Effector memory CD8-positive, alpha-beta T cell (primary cell): ENCODE results near the gene SMTN.
A peak's percentile ranks its signal among the peaks of the same experiment; 100 is the strongest.

ENCODE experiments used
- ATAC-seq: fragments of 150-1000 bp; cut with Tn5 transposase; replicated peaks from 2 replicates; pipeline ENCODE4 v1.10.0; 2021; ENCODE audit warnings: mild to moderate bottlenecking, moderate library complexity
- DNase-seq, 3 experiments: peaks; one replicate each; pipeline ENCODE4 v3.0.0; 2021
- H3K27ac Mint-ChIP-seq, 2 donors: one replicate each; pipeline ENCODE4 v1.8.0; 2022; ENCODE audit warnings: mild to moderate bottlenecking in 2 of 2, mixed read lengths in 2 of 2, moderate library complexity in 2 of 2
- H3K27me3 Mint-ChIP-seq, 2 donors: one replicate each; pipeline ENCODE4 v1.8.0; 2022; ENCODE audit warnings: mixed read lengths in 2 of 2
- H3K36me3 Mint-ChIP-seq: one replicate; pipeline ENCODE4 v1.8.0; 2022; ENCODE audit warnings: mild to moderate bottlenecking, moderate library complexity, mixed read lengths; ENCODE audit not compliant: insufficient read depth
- H3K4me1 Mint-ChIP-seq, 2 donors: one replicate each; pipeline ENCODE4 v1.8.0; 2022; ENCODE audit warnings: low read depth in 2 of 2, mixed read lengths in 2 of 2
- H3K4me3 Mint-ChIP-seq, 2 donors: one replicate each; pipeline ENCODE4 v1.8.0; 2022; ENCODE audit warnings: mild to moderate bottlenecking in 2 of 2, mixed read lengths in 2 of 2, moderate library complexity in 2 of 2
- H3K9me3 Mint-ChIP-seq, 2 donors: one replicate each; pipeline ENCODE4 v1.8.0; 2022; ENCODE audit warnings: mixed read lengths in 2 of 2

The SMTN gene

DNA sequence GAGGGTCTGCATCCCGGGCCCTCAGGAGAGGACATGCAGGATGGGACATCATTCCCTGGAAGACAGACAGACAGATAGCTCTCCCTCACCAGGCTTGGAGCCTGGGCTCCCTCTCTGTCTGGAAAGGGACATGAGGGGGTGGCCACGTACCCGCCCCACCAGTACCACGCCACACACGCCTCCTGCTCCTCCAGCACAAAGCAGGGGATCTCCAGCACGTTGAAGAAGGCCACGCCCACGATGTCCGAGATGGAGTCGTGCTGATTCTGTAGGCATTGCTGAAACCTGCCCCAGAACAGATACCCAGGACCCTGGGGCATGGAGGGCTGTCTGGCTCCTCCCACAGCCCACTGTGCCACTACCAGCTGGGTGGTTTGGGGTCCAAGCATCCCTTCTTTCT is 57.0 kb downstream of the SMTN start:
- H3K4me1 Mint-ChIP-seq: no peaks in the 10 kb centered on the region
- ATAC-seq: no peak
- peaks cover 10 to 30% of the 10 kb centered on the region in 2 donors for H3K27me3 Mint-ChIP-seq
- DNase-seq: no peak
- H3K36me3 Mint-ChIP-seq: no peaks in the 10 kb centered on the region
- no peak overlapping the region for H3K27ac Mint-ChIP-seq
- no peak overlapping the region for H3K4me3 Mint-ChIP-seq
- H3K9me3 Mint-ChIP-seq: no peaks in the 10 kb centered on the region

DNA sequence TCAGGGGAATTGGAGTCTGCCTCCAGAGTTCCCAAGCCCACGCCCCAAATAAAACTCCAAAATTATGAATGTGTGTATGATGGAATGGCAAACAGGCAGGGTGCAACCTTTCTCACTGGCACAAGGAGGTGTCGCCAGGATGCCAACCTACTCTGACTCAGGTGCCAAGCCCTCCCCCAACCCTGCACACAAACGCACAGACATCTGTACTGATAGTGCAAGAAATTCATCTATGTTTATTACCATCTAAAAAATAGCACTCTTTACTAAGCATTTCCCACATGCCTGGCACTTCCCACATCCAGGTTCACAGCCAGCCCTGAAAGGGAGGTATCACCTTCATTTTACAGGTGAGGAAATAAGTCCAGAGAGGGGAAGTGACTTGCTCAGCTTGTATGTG is 57.9 kb downstream of the SMTN start:
- DNase-seq (no peak), ATAC-seq (no peak)
- Mint-ChIP-seq H3K4me1 (no peaks in the 10 kb centered on the region), H3K4me3 (no peak overlapping the region), H3K27me3 (peaks cover 10 to 30% of the 10 kb centered on the region in 2 donors), H3K27ac (no peak overlapping the region), H3K9me3 (no peaks in the 10 kb centered on the region), H3K36me3 (no peaks in the 10 kb centered on the region)

DNA sequence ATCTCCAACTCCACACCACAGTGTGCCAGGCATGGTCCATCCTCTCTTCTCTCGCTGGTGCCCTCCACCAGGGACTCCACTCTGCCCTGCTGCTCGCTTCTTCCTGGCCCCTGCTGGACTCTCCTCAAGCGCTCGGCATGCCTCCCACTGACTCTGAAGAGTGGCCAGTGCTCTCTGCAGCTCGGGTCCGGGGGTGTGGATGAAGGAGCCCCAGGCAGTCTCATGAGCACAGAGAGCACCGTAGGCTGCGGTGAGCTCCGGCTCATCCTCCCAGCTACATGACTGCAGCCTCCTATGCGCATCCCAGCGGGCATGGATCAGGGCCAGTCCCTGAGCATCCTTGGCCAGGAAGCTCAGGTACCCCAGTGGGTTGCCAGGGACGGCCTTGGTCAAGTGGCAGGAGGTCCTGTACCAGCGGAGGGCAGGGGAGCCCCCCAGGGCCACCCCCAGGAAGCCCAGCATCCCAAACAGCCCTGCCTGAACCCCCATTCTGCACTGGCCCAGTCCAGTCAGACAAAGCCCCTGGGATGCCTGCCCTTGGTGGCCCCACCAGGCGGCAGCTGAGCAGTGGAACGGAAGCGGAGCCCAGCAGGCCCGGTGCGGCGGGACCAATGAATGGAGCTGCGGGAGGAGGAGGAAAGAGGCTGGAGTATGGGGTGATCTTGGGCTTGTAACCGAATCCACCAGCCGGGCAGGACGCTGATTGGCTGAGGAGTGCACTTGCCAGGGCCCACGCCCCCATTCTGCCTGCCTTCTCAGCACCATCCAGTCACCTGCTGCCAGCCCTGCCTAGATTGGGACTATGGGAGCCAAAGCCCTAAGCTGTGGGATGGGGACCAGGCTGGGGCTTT is 59.0 kb downstream of the SMTN start, which contains the start of gene PLA2G3:
Gene PLA2G3, minus strand, starts transcription at position 643 of the 851 bp plus-strand sequence. Its CDS starts 154 bp downstream, at position 489.
- peak within 1 kb of the TSS; percentile 8 to 54 for H3K27ac Mint-ChIP-seq
- H3K4me1 Mint-ChIP-seq: no peaks in the 10 kb centered on the region
- DNase-seq: no peak
- H3K27me3 Mint-ChIP-seq: peaks cover 10 to 30% of the 10 kb centered on the region in 2 donors
- H3K4me3 Mint-ChIP-seq: no peak within 1 kb of the TSS
- ATAC-seq: no peak
- H3K9me3 Mint-ChIP-seq: no peaks in the 10 kb centered on the region
- no peaks in the 10 kb centered on the region for H3K36me3 Mint-ChIP-seq

DNA sequence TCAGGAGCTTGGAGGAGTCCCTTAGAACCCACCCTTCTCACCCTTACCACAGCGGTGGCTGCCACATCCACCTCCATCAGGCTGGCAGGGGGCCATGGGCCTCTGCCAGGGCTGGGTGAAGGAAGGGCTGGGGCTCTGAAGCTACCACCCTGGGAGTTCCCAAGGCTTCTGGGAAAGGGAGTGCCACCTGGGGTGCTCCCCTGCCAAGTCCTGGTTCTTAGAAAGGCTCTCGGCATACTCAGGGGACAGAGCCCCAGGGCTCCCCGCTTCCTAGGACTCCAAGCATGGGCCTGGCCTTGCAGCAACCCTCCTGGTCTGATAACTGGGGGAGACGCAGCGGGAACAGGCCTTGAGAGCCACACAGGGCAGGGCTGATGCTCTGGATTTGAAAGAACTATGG is 59.6 kb downstream of the SMTN start:
- no peaks in the 10 kb centered on the region for H3K4me1 Mint-ChIP-seq
- ATAC-seq (no peak), DNase-seq (no peak)
- peaks cover 10 to 30% of the 10 kb centered on the region in 2 donors for H3K27me3 Mint-ChIP-seq
- no peaks in the 10 kb centered on the region for H3K9me3 Mint-ChIP-seq
- H3K36me3 Mint-ChIP-seq: no peaks in the 10 kb centered on the region
- H3K4me3 Mint-ChIP-seq: no peak overlapping the region
- H3K27ac Mint-ChIP-seq: no peak overlapping the region

DNA sequence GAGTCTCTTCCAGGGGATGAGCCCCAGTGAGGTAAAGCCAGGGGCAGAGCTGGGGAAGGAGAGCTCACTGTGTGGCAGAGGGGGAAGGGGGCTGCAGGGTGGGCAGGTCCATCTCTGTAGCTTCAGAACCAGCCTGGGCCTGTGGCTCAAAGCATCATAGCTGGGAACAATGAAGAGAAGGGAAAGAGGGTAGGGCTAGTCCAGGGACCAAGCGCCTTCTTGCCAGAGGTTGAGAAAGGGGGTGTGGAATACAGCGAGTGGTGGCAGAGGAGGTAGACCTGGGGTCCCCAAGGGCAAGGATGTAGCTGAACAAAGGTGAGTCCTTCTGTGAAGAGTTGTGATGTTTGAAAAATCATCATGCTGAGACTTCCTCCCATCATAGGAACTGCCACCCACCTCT is 60.4 kb downstream of the SMTN start:
- Mint-ChIP-seq H3K27ac (peak overlapping the region; percentile 8 to 54), H3K4me1 (no peaks in the 10 kb centered on the region), H3K27me3 (peaks cover 10 to 30% of the 10 kb centered on the region in 2 donors), H3K9me3 (no peaks in the 10 kb centered on the region), H3K36me3 (no peaks in the 10 kb centered on the region), H3K4me3 (no peak overlapping the region)
- DNase-seq: no peak
- ATAC-seq: no peak

DNA sequence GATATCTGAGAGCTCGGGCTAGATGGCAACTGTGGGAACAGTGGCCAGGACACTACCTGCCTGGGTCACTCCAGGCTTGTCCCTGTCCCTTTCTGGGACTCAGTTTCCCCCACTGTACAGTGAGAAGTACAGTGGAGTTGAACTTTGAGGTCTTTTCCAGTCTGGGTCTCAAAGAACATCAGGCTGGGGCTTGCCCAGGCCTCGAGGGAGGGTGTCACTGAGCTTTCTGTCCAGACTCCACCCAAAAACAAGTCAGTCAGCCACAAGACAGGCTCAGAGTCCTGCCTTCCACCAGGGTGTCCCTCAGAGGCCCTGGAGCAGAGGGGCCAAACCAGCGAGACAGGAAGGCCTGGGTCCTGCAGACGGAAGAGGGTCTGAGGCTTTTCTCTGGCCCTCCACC is 61.2 kb downstream of the SMTN start:
- Mint-ChIP-seq H3K27me3 (peaks cover 10 to 33% of the 10 kb centered on the region in 2 donors), H3K27ac (peak overlapping the region in 1 of 2 donors; percentile 35), H3K9me3 (no peaks in the 10 kb centered on the region)

DNA sequence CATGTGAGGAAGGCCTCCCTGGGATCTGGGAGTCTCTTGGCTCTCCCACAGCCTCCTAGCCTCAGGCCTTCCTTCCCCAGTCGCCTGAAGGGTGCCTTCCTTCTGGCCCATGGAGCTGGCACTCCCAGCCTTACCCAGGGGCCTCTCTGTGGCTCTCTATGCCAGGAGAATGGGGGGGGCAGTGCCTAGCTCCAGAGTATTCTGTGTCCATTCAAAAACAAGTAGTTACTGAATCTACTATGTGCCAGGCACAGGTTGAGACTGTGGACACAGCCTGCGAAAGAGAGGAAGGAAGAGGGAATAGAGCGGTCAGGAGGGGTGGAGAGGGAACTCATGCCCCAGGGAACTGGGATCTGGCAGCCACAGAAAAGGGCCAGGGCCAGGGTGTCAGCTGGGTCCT is 61.9 kb downstream of the SMTN start:
- DNase-seq (no peak), ATAC-seq (no peak)
- no peaks in the 10 kb centered on the region for H3K36me3 Mint-ChIP-seq
- peaks cover 10 to 39% of the 10 kb centered on the region in 2 donors for H3K27me3 Mint-ChIP-seq
- H3K4me1 Mint-ChIP-seq: no peaks in the 10 kb centered on the region
- peak overlapping the region in 1 of 2 donors; percentile 35 for H3K27ac Mint-ChIP-seq
- H3K9me3 Mint-ChIP-seq: peaks cover 0 to 2% of the 10 kb centered on the region in 2 donors
- no peak overlapping the region for H3K4me3 Mint-ChIP-seq

More for the DNA sequence above, 61.2 kb downstream of the SMTN start:
- ATAC-seq (no peak), DNase-seq (no peak)
- H3K4me1 Mint-ChIP-seq: no peaks in the 10 kb centered on the region
- no peaks in the 10 kb centered on the region for H3K36me3 Mint-ChIP-seq
- H3K4me3 Mint-ChIP-seq: no peak overlapping the region

DNA sequence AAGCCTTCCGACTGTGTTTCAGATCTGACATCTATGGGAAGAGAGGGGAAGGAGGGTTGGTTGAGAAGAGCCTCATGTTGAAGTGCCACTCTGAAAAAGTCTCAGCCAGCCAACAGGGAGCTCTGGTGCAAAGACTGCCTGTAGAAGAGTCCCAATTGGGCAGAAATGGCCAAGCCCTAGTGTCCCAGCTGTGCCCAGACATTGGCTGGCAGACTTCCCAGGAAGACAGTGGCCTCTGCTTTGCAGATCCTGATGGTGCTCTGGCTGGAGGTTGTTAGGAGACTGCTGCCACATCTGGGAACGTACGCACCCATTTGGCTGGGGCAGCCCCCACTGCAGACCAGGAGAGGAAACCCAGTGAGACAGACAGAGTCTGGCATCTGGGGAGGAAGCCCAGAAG is 62.4 kb downstream of the SMTN start:
- ATAC-seq: no peak
- DNase-seq: no peak
- Mint-ChIP-seq H3K36me3 (no peaks in the 10 kb centered on the region), H3K4me3 (no peak overlapping the region), H3K27ac (no peak overlapping the region), H3K27me3 (peaks cover 10 to 37% of the 10 kb centered on the region in 2 donors), H3K9me3 (peaks cover 0 to 2% of the 10 kb centered on the region in 2 donors), H3K4me1 (no peaks in the 10 kb centered on the region)

DNA sequence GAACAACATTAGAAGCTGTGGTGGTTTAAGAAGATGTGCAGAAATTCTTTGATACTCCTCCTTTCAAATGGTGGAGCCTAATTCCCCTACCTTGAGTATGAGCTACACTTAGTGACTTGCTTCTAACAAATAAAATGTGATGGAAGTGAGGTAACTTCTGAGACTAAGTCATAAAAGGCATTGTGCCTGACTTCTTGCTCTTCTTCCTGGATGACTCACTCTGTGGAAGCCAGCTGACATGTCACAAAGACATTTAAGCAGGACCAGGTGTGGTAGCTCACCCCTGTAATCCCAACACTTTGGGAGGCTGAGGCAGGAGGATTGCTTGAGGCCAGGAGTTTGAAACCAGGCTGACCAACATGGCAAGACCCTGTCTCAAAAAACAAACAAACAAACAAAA is 63.1 kb downstream of the SMTN start:
- ATAC-seq: no peak
- DNase-seq: no peak
- H3K27me3 Mint-ChIP-seq: peaks cover 10 to 30% of the 10 kb centered on the region in 2 donors
- no peaks in the 10 kb centered on the region for H3K36me3 Mint-ChIP-seq
- no peaks in the 10 kb centered on the region for H3K4me1 Mint-ChIP-seq
- H3K27ac Mint-ChIP-seq: no peak overlapping the region
- H3K9me3 Mint-ChIP-seq: peaks cover 0 to 2% of the 10 kb centered on the region in 2 donors
- H3K4me3 Mint-ChIP-seq: no peak overlapping the region

DNA sequence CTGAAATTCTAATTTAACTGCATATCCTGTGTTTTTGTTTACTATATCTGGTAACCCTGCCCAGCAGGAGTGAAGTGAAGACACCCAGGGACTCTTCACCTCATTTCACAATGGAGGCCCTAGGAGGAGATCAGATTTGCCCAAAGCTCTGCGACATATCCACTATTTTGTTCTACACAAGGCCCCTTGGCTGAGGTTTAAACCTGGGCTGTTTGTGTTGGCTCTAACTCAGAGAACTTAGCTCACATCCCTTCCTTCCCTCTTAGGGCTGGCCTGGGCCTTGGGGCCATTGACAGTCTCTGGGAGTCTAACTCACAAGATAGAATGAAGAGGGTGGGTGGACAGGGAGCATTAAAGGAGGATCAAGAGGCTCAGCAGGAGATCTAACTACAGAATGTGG is 67.4 kb downstream of the SMTN start:
- peaks cover 0 to 2% of the 10 kb centered on the region in 2 donors for H3K9me3 Mint-ChIP-seq
- ATAC-seq (no peak), DNase-seq (no peak)
- no peaks in the 10 kb centered on the region for H3K36me3 Mint-ChIP-seq
- no peak overlapping the region for H3K27ac Mint-ChIP-seq
- peaks cover 14 to 23% of the 10 kb centered on the region in 2 donors for H3K27me3 Mint-ChIP-seq
- no peaks in the 10 kb centered on the region for H3K4me1 Mint-ChIP-seq
- H3K4me3 Mint-ChIP-seq: no peak overlapping the region

DNA sequence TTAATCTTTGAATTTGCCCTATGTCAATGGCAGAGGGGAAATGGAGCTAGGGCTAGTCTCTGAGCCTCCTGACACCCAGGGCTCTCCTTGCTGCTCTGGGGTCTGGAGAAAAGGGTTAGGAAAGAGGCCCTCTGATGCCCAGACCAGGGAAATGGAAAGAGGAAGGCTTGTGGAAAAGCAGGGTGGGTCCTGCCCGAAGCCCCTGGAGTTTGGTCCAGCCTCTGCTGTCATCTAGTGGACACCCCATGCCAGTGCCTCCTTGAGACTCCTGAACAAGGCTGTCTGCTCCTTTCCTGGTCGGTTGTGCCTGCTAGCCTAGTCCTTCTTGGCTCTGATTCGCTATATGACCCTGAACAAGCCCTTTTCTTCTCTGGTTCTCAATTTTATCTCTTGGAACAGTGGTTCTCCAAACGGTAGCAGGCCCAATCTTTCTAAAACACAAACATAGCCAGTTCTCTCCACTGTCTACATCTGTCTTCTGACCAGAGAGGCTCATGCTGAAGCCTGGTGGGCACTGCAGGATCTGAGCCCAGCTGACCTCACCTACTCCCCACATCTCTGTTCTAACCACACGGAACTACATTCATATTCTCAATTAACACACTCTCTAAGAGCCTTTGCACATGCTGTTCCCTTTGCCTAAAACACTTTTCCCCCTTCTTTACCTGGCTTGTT is 68.0 kb downstream of the SMTN start:
- no peak for DNase-seq

DNA sequence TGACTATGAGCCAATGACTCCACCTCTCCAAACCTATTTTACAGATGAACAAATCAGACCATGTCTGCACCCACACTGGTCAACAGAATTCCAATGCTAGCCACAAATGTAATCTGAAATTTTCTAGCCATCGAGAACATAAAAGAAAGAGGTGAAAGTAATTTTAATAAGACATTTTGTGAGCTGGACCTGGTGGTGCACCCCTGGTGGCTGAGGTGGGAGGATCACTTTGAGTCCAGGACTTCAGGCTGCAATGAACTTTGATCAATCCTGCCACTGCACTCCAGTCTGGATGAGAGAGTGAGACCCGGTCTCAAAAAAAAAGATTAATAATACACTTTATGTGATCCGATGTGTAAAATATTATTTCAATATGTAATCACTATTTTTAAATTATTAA is 69.5 kb downstream of the SMTN start:
- no peak overlapping the region for H3K4me3 Mint-ChIP-seq
- no peaks in the 10 kb centered on the region for H3K36me3 Mint-ChIP-seq
- H3K27me3 Mint-ChIP-seq: peaks cover 18 to 23% of the 10 kb centered on the region in 2 donors
- H3K9me3 Mint-ChIP-seq: peaks cover 0 to 2% of the 10 kb centered on the region in 2 donors
- DNase-seq: no peak
- no peaks in the 10 kb centered on the region for H3K4me1 Mint-ChIP-seq
- ATAC-seq: no peak
- H3K27ac Mint-ChIP-seq: no peak overlapping the region

More for the DNA sequence above, 68.0 kb downstream of the SMTN start:
- peak; percentile 45 for ATAC-seq
- Mint-ChIP-seq H3K27ac (no peak overlapping the region), H3K4me1 (no peaks in the 10 kb centered on the region), H3K27me3 (peaks cover 18 to 23% of the 10 kb centered on the region in 2 donors), H3K9me3 (peaks cover 0 to 2% of the 10 kb centered on the region in 2 donors), H3K36me3 (no peaks in the 10 kb centered on the region), H3K4me3 (no peak overlapping the region)

DNA sequence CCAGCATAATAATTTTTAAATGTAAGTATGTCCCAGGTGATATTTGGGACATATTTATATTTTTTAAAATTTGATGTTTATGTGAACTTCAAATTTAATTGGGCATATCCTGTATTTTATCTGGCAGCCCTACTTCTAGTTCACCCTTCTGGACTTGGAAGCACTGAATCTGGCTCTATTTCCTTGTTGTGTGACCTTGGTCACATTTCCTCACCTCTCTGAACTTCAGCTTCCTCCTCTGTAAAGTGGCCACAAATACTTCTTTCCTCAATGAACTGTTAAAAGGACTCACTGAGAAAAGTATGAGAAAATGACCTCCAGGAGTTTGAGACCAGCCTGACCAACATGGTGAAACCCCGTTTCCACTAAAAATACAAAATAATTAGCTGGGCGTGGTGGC is 70.8 kb downstream of the SMTN start:
- ATAC-seq: no peak
- Mint-ChIP-seq H3K27ac (no peak overlapping the region), H3K27me3 (peaks cover 18 to 23% of the 10 kb centered on the region in 2 donors), H3K36me3 (no peaks in the 10 kb centered on the region), H3K4me1 (no peaks in the 10 kb centered on the region), H3K9me3 (peaks cover 0 to 2% of the 10 kb centered on the region in 2 donors), H3K4me3 (no peak overlapping the region)
- no peak for DNase-seq

DNA sequence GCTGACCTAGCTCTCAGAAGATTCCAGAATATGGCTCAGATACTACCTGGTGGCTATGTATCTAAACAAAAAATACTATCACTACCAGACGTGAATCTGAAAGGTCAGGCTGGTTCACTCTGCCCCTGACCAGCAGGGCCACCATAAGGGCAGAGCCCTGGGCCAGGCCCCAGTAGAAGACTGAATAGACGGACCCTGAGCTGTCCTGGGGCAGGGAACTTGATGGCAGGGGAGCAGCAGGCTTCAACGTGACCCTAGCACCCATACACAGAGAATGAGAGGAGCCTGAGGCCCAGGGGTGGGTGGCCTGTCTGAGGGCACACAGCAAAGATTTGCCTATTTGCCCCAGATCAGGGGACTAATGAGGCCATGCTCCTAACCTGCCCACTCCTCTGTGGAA is 72.2 kb downstream of the SMTN start:
- no peak for ATAC-seq
- Mint-ChIP-seq H3K27me3 (peaks cover 10 to 23% of the 10 kb centered on the region in 2 donors), H3K9me3 (no peaks in the 10 kb centered on the region), H3K4me1 (no peaks in the 10 kb centered on the region), H3K27ac (no peak overlapping the region), H3K36me3 (no peaks in the 10 kb centered on the region), H3K4me3 (no peak overlapping the region)
- DNase-seq: no peak
